Activated naive CD4-positive, alpha-beta T cell treated with anti-CD3 and anti-CD28 coated beads, Interleukin-2, amount 50 U/mL, for 16 hours (primary cell): ENCODE data around the gene ZNF516.
A peak's percentile ranks its signal among the peaks of the same experiment; 100 is the strongest.
"Not testable (repeated sequence)": the region's sequence is repeated elsewhere in the genome, so short reads cannot be mapped to it uniquely, and the experiment has no call there.

Source experiments
- DNase-seq: peaks from one replicate; pipeline ENCODE4 v3.0.0-alpha.2; 2020

The ZNF516 gene, protein sequence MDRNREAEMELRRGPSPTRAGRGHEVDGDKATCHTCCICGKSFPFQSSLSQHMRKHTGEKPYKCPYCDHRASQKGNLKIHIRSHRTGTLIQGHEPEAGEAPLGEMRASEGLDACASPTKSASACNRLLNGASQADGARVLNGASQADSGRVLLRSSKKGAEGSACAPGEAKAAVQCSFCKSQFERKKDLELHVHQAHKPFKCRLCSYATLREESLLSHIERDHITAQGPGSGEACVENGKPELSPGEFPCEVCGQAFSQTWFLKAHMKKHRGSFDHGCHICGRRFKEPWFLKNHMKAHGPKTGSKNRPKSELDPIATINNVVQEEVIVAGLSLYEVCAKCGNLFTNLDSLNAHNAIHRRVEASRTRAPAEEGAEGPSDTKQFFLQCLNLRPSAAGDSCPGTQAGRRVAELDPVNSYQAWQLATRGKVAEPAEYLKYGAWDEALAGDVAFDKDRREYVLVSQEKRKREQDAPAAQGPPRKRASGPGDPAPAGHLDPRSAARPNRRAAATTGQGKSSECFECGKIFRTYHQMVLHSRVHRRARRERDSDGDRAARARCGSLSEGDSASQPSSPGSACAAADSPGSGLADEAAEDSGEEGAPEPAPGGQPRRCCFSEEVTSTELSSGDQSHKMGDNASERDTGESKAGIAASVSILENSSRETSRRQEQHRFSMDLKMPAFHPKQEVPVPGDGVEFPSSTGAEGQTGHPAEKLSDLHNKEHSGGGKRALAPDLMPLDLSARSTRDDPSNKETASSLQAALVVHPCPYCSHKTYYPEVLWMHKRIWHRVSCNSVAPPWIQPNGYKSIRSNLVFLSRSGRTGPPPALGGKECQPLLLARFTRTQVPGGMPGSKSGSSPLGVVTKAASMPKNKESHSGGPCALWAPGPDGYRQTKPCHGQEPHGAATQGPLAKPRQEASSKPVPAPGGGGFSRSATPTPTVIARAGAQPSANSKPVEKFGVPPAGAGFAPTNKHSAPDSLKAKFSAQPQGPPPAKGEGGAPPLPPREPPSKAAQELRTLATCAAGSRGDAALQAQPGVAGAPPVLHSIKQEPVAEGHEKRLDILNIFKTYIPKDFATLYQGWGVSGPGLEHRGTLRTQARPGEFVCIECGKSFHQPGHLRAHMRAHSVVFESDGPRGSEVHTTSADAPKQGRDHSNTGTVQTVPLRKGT

DNA sequence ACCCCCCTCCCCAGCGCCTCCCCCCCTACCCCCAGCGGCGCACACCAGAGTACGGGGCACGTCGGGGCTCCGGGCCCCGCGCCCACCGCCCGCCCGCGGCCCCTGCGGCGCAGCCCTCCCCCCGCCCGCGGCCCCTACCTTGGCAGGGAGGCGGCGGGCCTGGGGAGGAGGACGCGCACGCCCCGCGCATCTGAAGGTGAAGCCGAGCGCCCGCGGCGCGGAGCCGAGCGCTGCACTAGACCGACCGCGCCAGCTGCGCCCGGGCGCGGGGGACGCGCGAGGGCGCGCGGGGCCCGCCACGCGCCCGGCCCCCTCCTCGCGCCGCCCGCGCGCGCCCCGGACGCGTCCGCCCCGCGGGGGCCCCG, at the start of gene ZNF516:
Gene ZNF516 (minus strand): TSS at position 237 of the 365 bp plus-strand sequence. CDS start 52,188 bp downstream, outside the sequence.
- DNase-seq, result peak; percentile 47

DNA sequence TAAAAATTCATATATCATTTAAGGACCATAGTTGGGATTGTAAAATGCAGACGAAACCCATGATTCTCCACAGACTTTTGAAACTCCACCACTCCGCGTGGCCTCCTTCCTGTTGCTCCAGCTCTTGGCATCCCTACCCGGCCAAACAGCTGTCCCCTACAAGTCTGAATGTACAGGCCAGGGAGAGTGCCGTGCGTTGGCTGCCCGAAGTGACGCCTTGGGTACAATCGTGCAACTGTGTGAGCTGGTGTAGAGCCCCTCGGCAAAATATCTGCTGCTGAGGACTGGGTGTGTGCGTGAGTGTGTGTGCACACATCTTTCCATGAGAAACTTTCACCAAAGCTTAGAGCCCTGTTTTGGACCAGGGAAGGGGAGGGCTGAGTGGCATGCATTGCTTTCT, 43.8 kb upstream of the ZNF516 start:
- no peak for DNase-seq

DNA sequence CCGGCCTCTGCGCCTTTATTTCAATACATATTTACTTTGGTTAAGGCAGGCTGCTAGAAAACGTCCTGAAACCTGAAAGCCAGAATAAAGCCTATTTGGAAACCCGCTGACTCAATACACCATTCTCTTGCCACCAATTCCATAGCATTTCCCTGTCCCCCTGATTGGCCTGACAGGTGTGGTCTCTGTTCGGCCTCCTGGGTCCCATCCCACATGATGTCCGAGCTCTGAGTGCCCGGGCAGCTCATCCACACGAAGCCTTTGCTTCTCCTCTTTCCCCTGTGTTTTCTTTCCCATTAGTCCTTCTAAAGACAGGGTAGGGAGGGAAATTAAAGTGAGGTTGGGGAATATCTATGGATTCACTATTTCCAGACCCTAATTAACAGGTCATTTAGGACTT, 42.6 kb upstream of the ZNF516 start:
- no peak for DNase-seq

DNA sequence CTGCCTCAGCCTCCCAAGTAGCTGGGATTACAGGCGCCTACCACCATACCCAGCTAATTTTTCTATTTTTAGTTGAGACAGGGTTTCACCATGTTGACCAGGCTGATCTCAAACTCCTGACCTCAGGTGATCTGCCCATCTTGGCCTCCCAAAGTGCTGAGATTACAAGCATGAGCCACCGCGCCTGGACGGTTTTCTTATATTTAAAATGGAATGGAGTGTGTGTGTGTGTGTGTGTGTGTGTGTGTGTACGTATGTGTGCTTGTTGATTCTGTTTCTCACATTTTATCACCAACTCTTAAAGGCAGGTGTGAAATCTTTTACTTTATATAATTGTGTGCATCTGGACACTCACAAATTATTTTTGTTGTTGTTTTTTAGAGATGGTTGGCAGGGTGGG, 41.6 kb upstream of the ZNF516 start:
- DNase-seq, result not testable (repeated sequence)

DNA sequence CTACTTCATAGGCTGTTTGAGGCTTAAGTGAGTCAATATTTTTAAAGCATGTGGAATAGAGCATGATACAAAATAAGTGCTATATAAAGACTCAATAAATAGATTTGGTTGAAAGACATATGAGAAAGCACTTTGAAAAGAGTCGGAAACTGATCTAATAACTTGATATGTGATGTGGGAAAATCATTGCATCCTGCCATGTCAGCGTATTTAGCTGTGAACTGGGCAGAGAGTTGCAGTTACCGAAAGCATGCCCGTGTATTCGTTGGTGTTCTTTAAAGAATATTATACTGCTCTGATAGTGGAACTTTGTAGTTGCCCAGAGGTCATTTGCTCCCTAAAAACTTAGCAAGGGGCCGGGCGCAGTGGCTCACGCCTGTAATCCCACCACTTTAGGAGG, 37.8 kb upstream of the ZNF516 start:
- DNase-seq, result no peak

DNA sequence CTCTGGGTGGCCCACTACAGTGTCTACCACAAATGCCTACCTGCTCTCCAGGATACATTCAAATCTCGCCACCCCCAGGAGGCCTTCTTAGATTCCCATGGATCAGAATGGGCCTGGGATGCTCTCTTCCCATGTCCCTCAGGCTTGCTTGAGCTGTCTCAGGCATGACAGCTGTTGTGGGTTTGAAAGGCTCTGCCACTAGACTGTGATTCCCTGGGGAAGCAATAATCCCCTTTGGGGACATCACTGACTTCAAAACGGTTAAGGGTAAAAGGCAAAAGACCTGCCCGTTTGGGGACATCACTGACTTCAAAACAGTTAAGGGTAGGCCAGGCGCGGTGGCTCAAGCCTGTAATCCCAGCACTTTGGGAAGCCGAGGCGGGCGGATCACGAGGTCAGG, 35.8 kb upstream of the ZNF516 start:
- DNase-seq, result no peak

DNA sequence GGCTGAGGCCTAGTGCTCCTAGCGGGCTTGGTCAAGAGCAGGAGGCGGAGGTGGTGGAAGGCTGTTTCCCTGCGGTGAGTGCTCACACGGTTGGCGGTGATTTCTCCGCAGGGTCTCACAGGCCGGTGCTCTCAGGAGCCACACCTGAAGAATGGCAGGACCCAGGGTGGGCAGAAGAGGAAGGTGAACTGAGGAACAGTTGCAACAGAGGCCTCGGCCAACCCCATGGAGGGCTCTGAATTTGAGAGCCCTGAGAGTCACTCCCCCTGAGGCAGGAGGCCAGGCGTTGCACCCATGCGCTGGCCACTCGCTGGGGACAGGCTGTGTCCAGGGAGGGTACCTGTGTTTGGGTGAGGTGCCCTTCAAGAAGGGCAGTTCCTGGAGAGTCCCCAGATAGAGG, 35.3 kb upstream of the ZNF516 start:
- DNase-seq, result no peak

DNA sequence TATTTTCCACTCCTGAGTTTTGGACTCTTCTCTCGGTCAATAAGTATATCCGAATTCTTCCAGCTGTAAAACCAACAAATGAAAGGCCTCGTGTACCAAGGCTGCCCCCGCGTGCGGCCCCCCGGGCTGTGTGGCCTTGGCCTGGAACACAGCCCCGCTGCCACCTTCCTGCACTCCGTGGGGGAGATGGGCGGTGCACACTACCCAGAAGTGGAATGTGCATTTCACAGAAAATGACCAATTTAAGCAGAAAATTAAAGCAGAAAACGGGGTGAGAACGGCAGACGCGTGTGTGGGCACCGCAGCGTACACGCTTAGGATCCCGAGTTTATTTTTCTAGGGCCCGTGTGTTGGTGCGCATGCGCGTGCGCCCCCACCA, 34.4 kb upstream of the ZNF516 start:
- no peak for DNase-seq

DNA sequence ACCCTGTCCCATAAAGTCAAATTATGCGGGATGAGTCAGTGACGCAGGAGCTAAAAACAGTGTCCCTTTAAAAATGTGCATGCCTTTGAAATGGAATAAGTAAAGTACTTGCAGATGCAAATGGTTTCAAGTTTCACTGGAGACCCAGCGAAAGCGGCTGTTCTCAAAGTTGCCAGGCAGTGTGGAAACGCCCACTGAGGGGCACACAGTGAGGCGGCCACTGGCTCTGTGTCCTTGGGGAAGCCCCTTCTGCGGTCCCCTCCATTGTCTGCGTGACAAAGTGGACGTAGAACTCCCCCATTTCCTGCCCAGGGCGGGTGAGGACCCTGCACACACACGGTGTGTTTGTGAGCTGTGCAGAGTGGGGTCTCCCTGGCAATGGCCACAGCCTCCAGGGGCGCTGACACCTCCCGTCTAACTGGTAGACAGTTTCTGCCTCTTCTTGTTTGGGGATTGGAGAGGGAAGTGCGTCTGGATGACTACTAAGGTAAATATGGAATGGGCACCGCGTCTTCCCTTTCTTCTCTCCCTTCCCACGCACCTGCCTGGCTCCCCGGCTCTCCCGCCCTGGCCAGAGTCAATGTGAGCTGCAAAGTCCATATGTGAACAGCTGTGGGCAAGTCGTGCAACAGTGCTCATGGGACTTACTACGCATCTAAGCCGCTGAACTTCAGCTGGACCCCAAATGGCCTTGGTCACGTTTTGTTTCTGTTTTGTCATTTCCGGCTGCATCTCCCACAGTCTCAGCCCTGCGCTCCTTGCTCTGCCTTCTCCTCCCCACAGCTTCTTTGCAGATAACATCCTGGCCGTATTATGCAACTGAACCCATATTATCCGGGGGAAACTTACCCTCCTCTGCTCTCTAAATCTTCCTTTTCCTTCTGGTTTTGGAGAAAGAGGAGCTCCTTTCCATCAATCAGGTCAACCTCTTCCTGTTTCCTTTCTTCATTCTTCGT, 33.7 kb upstream of the ZNF516 start:
- DNase-seq, result no peak

DNA sequence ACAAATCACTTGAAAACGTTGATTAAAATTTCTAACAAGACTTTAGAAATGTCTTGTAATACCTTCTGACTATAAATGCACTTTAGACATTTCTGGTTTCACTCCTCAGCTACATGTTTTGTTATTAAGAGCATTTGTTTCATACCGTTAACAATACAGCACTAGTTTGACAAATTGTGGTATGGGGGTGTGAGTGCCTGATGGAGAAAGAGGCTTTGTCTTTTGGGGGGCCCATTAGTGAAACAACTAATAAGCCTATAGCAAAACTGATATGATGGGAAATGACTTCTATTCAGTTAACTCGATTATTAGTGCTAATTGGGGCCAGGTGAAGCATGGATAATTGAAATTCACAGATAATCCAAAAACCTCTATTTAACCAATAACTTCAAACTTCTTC, 30.9 kb upstream of the ZNF516 start:
- no peak for DNase-seq

DNA sequence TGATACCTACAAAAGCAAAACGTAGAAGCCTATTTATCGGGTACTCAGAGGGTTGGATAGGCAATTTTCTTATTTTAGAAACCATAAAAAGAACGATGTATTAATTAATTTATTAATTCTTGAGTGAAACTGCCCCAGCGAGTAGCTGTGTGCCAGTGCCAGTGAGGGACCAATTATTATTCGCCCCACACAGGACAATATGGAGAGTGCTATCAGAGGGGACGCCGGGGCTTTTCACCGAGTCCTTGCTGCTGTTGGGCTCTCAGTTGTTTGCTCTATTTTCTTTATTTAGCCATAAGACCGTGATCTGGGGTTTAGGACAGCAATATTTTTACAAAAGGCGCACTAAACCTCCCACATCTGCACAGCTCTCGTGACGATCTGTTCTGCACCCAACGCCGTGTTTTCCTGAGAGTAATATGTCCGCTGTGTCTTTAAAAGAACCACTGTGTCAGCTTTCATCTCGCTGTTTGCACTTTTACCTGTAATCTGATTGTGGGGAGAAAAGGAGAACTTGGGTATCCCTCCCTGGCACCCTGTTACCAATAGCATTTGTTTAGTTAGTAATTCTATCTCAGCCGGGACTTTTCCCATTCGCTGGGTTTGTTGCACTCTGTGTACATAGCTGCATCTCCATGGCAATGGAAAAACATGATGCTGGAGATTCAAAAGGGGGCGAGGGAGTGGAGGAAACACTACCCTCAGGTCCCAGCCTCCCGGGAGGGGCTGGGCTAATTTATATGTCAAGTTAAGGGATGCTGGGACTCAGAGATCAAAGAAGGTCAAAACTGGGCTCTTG, 30.1 kb upstream of the ZNF516 start:
- no peak for DNase-seq

DNA sequence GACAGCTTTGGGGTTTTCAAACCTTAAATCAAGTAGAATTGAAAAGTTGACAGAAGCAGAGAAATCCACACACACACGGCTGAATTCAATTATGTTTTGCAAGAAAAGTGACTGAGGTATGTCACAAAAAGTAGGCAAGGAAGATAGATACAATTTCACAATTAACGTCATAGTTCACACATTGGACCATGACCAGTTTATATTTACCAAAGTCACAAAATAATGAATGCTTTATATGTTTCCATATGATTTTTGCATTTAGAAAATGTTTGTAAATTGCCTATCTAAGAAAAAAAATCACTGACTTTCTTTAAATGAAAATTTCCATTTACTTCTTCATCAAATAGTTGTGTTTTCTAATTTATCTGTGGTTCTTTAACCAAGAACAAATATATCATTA, 29.4 kb upstream of the ZNF516 start:
- DNase-seq, result no peak

DNA sequence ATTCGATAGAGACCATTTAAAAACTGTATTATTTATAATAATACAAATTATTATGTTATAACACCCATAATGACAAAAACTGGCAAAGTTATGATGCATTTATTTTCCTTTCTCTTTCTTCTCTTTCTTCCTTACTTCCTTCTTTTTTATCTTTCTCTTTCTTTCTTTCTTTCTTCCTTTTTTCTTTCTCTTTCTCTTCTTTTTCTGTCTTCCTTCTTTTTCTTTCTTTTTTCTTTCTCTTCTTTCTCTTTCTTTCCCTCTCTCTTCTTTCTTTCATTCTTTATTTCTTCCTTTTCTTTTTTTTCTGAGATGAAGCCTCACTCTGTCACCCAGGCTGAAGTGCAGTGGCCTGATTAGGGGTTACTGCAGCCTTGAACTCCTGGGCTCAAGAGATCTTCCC, 27.5 kb upstream of the ZNF516 start:
- no peak for DNase-seq

DNA sequence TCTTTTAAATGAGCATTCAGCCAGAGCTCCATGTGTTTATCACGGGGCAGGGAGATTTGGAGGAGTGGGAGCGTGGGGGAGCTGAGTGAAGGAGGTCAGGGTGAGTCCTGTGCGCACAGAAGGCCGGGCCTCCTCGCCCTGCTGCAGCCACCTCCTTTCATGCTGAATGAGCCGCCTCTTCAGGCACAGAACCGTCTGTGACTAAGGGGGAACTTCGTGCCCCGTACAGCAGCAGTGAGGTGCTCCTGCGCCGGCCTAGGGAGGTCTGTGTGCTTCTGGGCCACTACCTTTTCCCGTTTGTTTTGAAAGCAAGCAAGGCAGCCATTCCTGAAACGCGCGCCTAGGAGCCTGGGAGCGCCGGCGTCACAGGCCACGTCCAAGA, 27.1 kb upstream of the ZNF516 start:
- DNase-seq, result no peak

DNA sequence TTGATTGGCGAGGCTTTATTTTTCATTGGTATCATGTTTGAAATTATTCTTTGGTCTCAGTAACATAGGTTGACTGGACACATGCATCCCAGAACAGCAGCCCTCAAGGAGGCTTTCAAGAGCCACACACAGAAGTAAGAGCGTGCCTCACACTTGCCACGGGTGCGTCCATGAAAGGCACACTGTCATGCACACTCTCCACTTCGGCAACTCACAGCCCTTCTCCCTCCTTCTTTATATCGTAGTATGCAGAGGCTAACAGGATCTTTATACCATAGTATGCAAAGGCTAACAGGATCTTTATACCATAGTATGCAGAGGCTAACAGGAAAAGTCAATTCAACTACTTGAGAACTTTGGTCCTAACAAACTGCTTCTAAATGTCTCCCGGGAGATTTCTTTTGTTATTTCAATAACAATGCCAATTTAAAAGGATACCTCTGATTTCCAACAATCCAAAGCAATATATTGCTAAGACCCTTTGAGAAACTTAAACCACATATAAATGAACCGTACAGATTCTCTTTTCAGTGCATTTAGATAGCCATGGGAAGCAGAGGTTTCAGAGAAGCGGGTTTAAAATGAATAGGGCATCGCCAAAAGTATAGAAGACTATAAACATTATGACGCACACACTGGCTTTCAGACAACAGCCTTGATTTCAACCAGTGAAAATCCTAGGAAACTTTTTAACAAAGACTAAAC, 26.5 kb upstream of the ZNF516 start:
- no peak for DNase-seq

DNA sequence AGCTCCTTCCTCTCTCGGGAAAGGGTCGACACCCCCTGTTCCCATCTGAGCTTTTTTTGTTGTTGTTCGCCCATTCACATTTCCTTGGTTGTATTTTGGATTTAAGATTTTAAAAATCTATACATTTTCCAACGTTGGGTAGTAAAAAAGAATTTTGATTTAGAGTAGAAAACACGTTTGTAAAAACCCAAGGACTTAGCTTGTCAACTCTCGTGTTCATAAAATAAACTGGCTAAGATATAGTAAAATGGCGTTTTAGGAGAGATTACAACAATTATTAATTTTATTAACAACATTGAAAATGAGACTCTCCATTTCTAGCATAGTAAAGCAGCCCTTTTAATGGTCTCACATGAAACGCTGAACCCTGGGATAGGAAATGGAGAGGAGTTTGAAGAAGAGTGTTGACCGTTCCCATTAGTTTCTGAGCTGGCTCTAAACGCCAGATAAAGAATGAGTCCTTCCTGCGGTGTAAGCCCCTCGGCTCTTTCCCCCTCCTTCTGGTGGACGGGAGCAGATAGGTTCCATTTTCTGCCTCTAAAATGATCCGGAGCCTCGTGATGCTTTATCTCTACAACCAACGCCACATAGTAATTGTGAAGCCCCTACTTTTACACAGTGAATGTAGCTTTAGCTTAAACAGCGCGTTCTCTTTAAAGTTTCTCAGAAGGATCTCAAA, 24.0 kb upstream of the ZNF516 start:
- no peak for DNase-seq

DNA sequence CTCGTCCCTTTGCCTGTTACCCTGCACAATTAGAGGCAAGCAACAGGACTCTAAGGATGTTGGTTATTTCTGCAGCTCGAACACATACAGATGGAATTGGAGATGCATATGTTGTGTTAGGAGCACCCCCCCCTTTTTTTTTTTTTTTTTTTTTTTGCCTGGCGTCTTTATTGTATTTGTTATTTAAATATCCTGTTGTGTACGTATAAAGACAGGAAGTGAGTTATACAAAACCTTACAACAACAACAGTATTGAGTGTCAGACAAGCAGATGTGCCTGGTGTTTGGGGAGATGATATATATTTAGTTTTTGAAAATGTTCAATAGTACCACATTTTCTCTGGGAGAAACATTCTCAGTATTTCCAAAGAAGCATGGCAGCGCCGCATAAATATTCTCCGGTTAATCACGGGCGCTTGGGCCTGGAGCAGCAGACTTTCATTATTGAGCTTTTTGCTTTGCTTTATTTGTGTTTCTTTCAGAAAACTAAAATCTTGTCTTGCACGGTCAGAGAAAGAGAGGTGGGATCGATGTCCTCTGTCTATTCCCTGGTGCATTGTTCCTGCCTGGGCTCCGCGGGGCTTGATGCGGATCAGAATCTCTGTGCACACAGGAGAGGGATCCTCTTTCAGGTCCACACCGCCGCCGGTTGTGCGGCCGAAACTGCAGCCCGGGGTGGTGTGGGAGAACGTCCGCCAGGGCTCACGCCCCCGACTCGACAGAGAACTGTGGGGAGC, 23.2 kb upstream of the ZNF516 start:
- DNase-seq, result no peak

DNA sequence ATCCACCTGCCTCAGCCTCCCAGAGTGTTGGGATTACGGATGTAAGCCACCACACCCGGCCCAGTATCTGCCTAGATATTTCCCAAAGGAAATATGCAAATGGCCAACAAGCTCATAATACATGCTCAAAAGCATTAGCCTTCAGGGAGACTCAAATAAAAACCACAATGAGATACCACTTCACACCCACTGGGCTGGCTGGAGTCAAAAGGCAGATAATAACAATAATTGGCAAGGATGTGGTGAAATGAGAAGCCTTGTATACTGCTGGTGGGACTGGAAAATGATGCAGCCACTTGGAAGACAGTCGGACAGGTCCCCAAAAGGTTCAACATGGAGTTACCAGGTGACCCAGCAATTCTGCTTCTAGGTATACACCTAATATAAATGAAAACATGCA, 20.5 kb upstream of the ZNF516 start:
- no peak for DNase-seq

DNA sequence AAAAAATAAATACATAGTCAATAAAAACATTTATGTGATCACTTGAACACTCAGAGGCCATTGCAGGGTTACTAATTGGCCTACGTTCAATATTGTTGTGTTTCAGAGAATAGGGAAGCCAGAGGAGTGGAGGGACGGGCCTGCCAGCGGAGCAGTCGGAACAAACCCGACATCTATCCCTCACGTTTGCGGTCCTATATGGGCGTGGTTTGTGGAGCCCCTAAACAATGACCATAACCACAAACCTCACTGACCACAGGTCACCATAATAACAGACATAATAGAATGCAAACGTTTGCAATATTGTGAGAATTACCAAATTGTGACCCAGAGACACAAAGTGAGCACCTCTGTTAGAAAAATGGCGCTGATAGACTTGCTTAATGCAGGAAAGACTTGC, 19.5 kb upstream of the ZNF516 start:
- DNase-seq, result no peak
